GM18508 (cell line): ENCODE measurements around the gene ISM2.

Experiments
- ATAC-seq: cut with Tn5 transposase; IDR thresholded peaks from one replicate; pipeline ENCODE4 v1.9.1; 2021; ENCODE audit warnings: moderate number of reproducible peaks; ENCODE audit not compliant: insufficient read depth, unreplicated experiment

ISM2 gene

GRCh38 chr14:77508876-77509275 lies 10.3 kb upstream of the ISM2 start:
- ATAC-seq = no peak

GRCh38 chr14:77508249-77508648 lies 9.6 kb upstream of the ISM2 start:
- no peak for ATAC-seq

GRCh38 chr14:77507762-77508161 lies 9.1 kb upstream of the ISM2 start:
- no peak for ATAC-seq

- no peak for ATAC-seq
These were observed 6.4 kb upstream of the ISM2 start for GRCh38 chr14:77505031-77505430.

GRCh38 chr14:77503138-77503537 lies 4.5 kb upstream of the ISM2 start:
- ATAC-seq = no peak

- no peak for ATAC-seq
These were observed 3.6 kb upstream of the ISM2 start for GRCh38 chr14:77502109-77502782.

- ATAC-seq = no peak
These were observed 440 bp upstream of the ISM2 start for GRCh38 chr14:77498984-77499527.

- no peak for ATAC-seq
These were observed 3.3 kb downstream of the ISM2 start for GRCh38 chr14:77495334-77495733.

GRCh38 chr14:77491056-77491455 lies 7.6 kb downstream of the ISM2 start:
- ATAC-seq = no peak

GRCh38 chr14:77490347-77490986 lies 8.1 kb downstream of the ISM2 start:
- no peak for ATAC-seq

- ATAC-seq = no peak
These were observed 9.6 kb downstream of the ISM2 start for GRCh38 chr14:77489041-77489440.

- ATAC-seq = no peak
These were observed 10.1 kb downstream of the ISM2 start for GRCh38 chr14:77488558-77488957.

GRCh38 chr14:77485901-77486678 lies 12.5 kb downstream of the ISM2 start:
- no peak for ATAC-seq

GRCh38 chr14:77485256-77485655 lies 13.4 kb downstream of the ISM2 start:
- no peak for ATAC-seq

- ATAC-seq = no peak
These were observed 16.2 kb downstream of the ISM2 start for GRCh38 chr14:77482422-77482821.

GRCh38 chr14:77478796-77479195 lies 19.8 kb downstream of the ISM2 start:
- peak; percentile 87 for ATAC-seq

GRCh38 chr14:77478029-77478428 lies 20.6 kb downstream of the ISM2 start:
- ATAC-seq = no peak

- no peak for ATAC-seq
These were observed 23.0 kb downstream of the ISM2 start for GRCh38 chr14:77475432-77476115.

- ATAC-seq = no peak
These were observed 24.0 kb downstream of the ISM2 start for GRCh38 chr14:77474479-77475177.

GRCh38 chr14:77473921-77474320 lies 24.7 kb downstream of the ISM2 start:
- ATAC-seq = no peak
